OCI-LY7 (cell line): ENCODE data around the gene DLG3. TPM values are rescaled to one million over a fixed set of nuclear protein-coding genes. Genes with fewer than 3 reads are reported as not detected.

ENCODE experiments used
- BruUV-seq: library from RNA; stranded (reverse); fragments of 400-500 nt; replicated peaks from 2 replicates; lab custom pipeline; 2021; lab: Mats Ljungman, UMichigan
- CTCF ChIA-PET: fragments of 300-600 bp; sonication (Branson Sonifier 250); formaldehyde crosslinking; loops from one replicate; lab custom pipeline; 2022; ENCODE audit warnings: antibody characterized with exemption; ENCODE audit not compliant: unreplicated experiment; lab: Charles Lee
- POLR2A ChIA-PET: fragments of 300-600 bp; sonication (Branson Sonifier 250); formaldehyde crosslinking; loops from one replicate; lab custom pipeline; 2022; ENCODE audit warnings: antibody characterized with exemption; lab: Charles Lee
- DNase-seq: peaks from one replicate; pipeline ENCODE4 v3.0.0-alpha.2; 2015; ENCODE audit warnings: low spot score
- H2AFZ ChIP-seq: fragments of 200-600 bp; sonication (generic), shearing (Covaris generic); 2 replicates; pipeline ENCODE4 v1.6.1; 2014; ENCODE audit warnings: mild to moderate bottlenecking, antibody characterized with exemption, low read length, moderate library complexity
- H3K27ac ChIP-seq: fragments of 200-600 bp; sonication (generic); 2 replicates; pipeline ENCODE4 v1.5.1; 2014; ENCODE audit warnings: mixed run types, low read depth, mild to moderate bottlenecking, moderate library complexity, low read length, inconsistent platforms; ENCODE audit not compliant: poor library complexity, severe bottlenecking
- H3K36me3 ChIP-seq: fragments of 200-600 bp; sonication (generic); 2 replicates; pipeline ENCODE4 v1.6.1; 2014; ENCODE audit warnings: mild to moderate bottlenecking, antibody characterized with exemption, low read length, moderate library complexity, mixed read lengths; ENCODE audit not compliant: insufficient read depth
- H3K4me1 ChIP-seq: fragments of 200-600 bp; sonication (generic); 2 replicates; pipeline ENCODE4 v1.5.1; 2014; ENCODE audit warnings: mild to moderate bottlenecking, low read length; ENCODE audit not compliant: insufficient read depth, poor library complexity, severe bottlenecking
- H3K4me2 ChIP-seq: fragments of 200-600 bp; sonication (generic); 2 replicates; pipeline ENCODE4 v1.6.1; 2014; ENCODE audit warnings: mild to moderate bottlenecking, low read length
- H3K4me3 ChIP-seq: fragments of 200-600 bp; sonication (generic); 2 replicates; pipeline ENCODE4 v1.5.1; 2014; ENCODE audit warnings: mild to moderate bottlenecking, low read depth, low read length; ENCODE audit not compliant: poor library complexity, severe bottlenecking
- H3K79me2 ChIP-seq: fragments of 200-600 bp; sonication (generic); 2 replicates; pipeline ENCODE4 v1.6.1; 2016; ENCODE audit warnings: low read depth, mild to moderate bottlenecking, low read length, moderate library complexity, mixed read lengths; ENCODE audit not compliant: insufficient read depth
- H3K9me2 ChIP-seq: fragments of 200-600 bp; sonication (generic); 2 replicates; pipeline ENCODE4 v1.6.1; 2016; ENCODE audit warnings: mild to moderate bottlenecking, low read length, mixed read lengths; ENCODE audit not compliant: insufficient read depth
- H3K9me3 ChIP-seq: fragments of 200-600 bp; sonication (generic); 2 replicates; pipeline ENCODE4 v1.6.1; 2014; ENCODE audit warnings: mild to moderate bottlenecking, mixed run types, low read length, mixed read lengths
- H4K20me1 ChIP-seq: fragments of 200-600 bp; sonication (generic); 2 replicates; pipeline ENCODE4 v1.6.1; 2014; ENCODE audit warnings: mild to moderate bottlenecking, antibody characterized with exemption, low read length, moderate library complexity, mixed read lengths; ENCODE audit not compliant: insufficient read depth
- CTCF ChIP-seq: fragments of 200-600 bp; sonication (generic); conservative IDR thresholded peaks from 2 replicates; pipeline ENCODE4 v1.5.1; 2014; ENCODE audit warnings: mild to moderate bottlenecking, antibody characterized with exemption, low read length, moderate library complexity, mixed read lengths
- EZH2phosphoT487 ChIP-seq: fragments of 200-600 bp; sonication (generic); IDR thresholded peaks from 2 replicates; pipeline ENCODE4 v1.6.1; 2018; ENCODE audit warnings: low read depth, borderline replicate concordance, mild to moderate bottlenecking, mixed run types, antibody characterized with exemption, low read length, moderate library complexity, mixed read lengths
- intact Hi-C: fragments of 100-400 bp; cut with micrococcal nuclease; formaldehyde crosslinking; loops from one replicate; pipeline ENCODE4 v1.10.0; 2022; ENCODE audit not compliant: unreplicated experiment
- total RNA-seq, 2 experiments: library from RNA; depleted of rRNA in 1 of 2; stranded (reverse); fragments of >200 nt in 1 of 2; shearing (Covaris generic) in 1 of 2; gene quantifications; 2 replicates each; pipeline ENCODE4 v1.2.3, GENCODE V29; 2014 to 2022

DLG3 gene
- total RNA-seq, 2 experiments from 2014 or later = 0.06 TPM; not detected in 1

- H3K9me2 ChIP-seq = no peaks in the 10 kb centered on the region
- H2AFZ ChIP-seq = no peak overlapping the region
- no peaks in the 10 kb centered on the region for H3K36me3 ChIP-seq
- CTCF ChIA-PET = no interaction called here
- peaks cover 6% of the 10 kb centered on the region for H3K4me1 ChIP-seq
- H4K20me1 ChIP-seq = no peaks in the 10 kb centered on the region
- H3K4me3 ChIP-seq = no peak overlapping the region
- BruUV-seq = no TSS peak
- intact Hi-C loops = no loop called here
- DNase-seq = no peak
- no peaks in the 10 kb centered on the region for H3K9me3 ChIP-seq
- no peak overlapping the region for H3K4me2 ChIP-seq
- POLR2A ChIA-PET = no interaction called here
- H3K79me2 ChIP-seq = no peaks in the 10 kb centered on the region
- no peak overlapping the region for H3K27ac ChIP-seq
- TF ChIP-seq CTCF (no peak), EZH2phosphoT487 (no peak)
These were observed 6.5 kb upstream of the DLG3 start for GRCh38 chrX:70437921-70438665.

GRCh38 chrX:70439016-70439415 is 5.6 kb upstream of the DLG3 start:
- Histone ChIP-seq H2AFZ (no peak overlapping the region), H3K4me2 (no peak overlapping the region), H3K27ac (no peak overlapping the region), H4K20me1 (no peaks in the 10 kb centered on the region), H3K36me3 (no peaks in the 10 kb centered on the region), H3K9me3 (no peaks in the 10 kb centered on the region), H3K79me2 (no peaks in the 10 kb centered on the region), H3K9me2 (no peaks in the 10 kb centered on the region), H3K4me3 (no peak overlapping the region), H3K4me1 (no peaks in the 10 kb centered on the region)
- no peak for TF ChIP-seq EZH2phosphoT487
- no peak for TF ChIP-seq CTCF
- intact Hi-C loops = no loop called here
- DNase-seq = no peak
- POLR2A ChIA-PET = no interaction called here
- CTCF ChIA-PET = no interaction called here
- no TSS peak for BruUV-seq

GRCh38 chrX:70442224-70442623 is 2.4 kb upstream of the DLG3 start:
- DNase-seq = no peak
- ChIA-PET CTCF (no interaction called here), POLR2A (no interaction called here)
- no peak overlapping the region for H2AFZ ChIP-seq
- no peaks in the 10 kb centered on the region for H3K9me2 ChIP-seq
- intact Hi-C loops = no loop called here
- no peaks in the 10 kb centered on the region for H4K20me1 ChIP-seq
- H3K4me2 ChIP-seq = no peak overlapping the region
- H3K27ac ChIP-seq = no peak overlapping the region
- TF ChIP-seq CTCF (no peak), EZH2phosphoT487 (no peak)
- no peaks in the 10 kb centered on the region for H3K36me3 ChIP-seq
- H3K4me1 ChIP-seq = no peaks in the 10 kb centered on the region
- BruUV-seq = no TSS peak
- H3K9me3 ChIP-seq = no peaks in the 10 kb centered on the region
- H3K4me3 ChIP-seq = no peak overlapping the region
- no peaks in the 10 kb centered on the region for H3K79me2 ChIP-seq
